ENCODE results near the gene SIN3A. TPM values are rescaled to one million over a fixed set of nuclear protein-coding genes. Genes with fewer than 3 reads are reported as not detected.

SIN3A gene
- total and polyA plus RNA-seq, 2 of the 8 experiments (the other 6 are each of a cell fraction or from before 2014, with no cell fraction given), result 69.5 to 109 TPM

DNA sequence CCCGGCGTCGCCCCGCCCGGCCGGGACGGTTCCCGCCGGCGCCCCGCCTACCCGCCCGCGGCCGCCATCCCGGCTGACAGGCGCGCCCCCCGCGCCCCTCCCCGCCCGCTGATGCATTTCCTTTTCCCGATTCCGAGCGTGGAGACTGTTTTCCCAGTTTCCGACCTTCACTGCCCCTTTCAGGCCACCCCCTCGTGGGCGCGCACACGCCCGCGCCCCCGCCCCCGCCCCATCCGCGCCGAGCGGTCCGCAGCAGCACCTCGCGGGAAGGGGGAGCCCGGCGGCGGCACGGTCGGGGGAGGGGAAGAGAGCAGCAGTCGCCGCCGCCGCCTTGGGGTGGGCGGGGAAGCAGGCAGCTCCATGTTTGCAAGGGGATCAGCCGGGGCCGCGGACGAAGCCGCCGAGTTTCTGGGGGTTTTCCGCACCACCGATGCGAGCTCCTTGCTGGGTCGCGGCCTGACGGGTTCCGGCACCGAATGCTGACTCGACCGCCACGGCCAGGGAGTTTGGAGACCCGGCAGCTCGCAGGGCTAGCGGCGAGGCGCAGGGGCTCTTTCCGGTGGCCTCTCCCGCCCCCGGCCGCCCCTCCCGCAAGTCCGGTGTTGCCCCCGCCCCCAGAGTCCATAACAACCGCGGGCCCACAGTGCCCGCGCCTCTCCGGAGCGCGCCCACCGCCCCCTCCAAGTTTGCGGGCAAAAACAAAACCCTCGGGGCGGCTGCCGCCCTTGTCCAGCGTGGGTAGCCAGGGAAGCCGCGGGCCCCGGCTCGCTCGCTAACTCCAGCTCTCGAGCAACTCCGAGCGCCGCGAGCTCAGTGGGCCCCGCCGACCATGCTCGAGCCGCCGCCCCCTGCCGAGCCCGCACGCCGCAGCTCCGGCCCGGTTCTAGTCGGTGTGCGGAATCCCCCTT lies 3.2 kb upstream of the SIN3A start (continued):
- TF ChIP-seq, protein P1, sequence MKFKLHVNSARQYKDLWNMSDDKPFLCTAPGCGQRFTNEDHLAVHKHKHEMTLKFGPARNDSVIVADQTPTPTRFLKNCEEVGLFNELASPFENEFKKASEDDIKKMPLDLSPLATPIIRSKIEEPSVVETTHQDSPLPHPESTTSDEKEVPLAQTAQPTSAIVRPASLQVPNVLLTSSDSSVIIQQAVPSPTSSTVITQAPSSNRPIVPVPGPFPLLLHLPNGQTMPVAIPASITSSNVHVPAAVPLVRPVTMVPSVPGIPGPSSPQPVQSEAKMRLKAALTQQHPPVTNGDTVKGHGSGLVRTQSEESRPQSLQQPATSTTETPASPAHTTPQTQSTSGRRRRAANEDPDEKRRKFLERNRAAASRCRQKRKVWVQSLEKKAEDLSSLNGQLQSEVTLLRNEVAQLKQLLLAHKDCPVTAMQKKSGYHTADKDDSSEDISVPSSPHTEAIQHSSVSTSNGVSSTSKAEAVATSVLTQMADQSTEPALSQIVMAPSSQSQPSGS (IDR thresholded peaks at IDR 0.05; ENCODE audit: low read length), result no peak
- no peak for TF ChIP-seq SP1 (IDR thresholded peaks at IDR 0.05; ENCODE audit: low read depth, low read length)

Data from H1 (cell line).